PC-9 (cell line): ENCODE data around the gene CLCN1.

Experiments used
- CTCF ChIP-seq: fragments of 200-600 bp; sonication (generic); conservative IDR thresholded peaks from 2 replicates; pipeline ENCODE4 v1.6.1; 2017; ENCODE audit warnings: mixed run types, antibody characterized with exemption, mild to moderate bottlenecking, moderate library complexity
- EZH2 ChIP-seq: fragments of 200-600 bp; sonication (generic); IDR thresholded peaks from 2 replicates; pipeline ENCODE4 v1.8.0; 2017; ENCODE audit warnings: antibody characterized with exemption, low read depth

- TF ChIP-seq CTCF = no peak
- TF ChIP-seq EZH2 = no peak
Observed at GRCh38 chr7:143352531-143353002, 36.7 kb downstream of the CLCN1 start.
